ENCODE results near the gene PSG6. TPM values are rescaled to one million over a fixed set of nuclear protein-coding genes. Genes with fewer than 3 reads are reported as not detected.
"Not testable (repeated sequence)": the region's sequence is repeated elsewhere in the genome, so short reads cannot be mapped to it uniquely, and the experiment has no call there.

Gene PSG6
- total RNA-seq, 2 experiments from 2014 or later, result 0.06 TPM; not detected in 1

DNA sequence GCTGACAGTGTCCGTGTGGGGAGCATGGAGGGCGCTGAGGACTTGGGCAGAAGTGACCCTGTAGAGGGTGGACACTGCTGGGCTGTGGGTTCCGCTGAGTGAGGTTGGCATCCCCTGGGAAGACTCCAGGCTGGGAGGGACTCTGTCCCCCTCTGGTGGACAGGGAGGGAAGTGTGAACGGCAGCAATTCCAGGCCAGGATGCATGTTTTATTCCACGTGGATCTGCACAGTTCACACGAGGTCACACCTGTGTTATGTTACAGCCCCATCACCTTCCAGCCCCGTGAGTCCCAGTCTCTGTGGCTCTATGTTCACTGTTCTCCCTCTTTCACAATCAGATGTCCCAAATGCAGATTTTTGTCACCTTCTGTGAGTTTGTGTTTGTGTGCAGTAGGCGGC, 36.4 kb downstream of the PSG6 start:
- H3K27ac ChIP-seq (ENCODE audit: low read depth, low read length, poor library complexity, severe bottlenecking); intact Hi-C loops (cut with micrococcal nuclease; ENCODE audit: unreplicated experiment); POLR2A ChIA-PET; BruUV-seq (replicated peaks); CTCF ChIA-PET (ENCODE audit: unreplicated experiment); H3K36me3 ChIP-seq (ENCODE audit: insufficient read depth, low read length); H3K9me3 ChIP-seq (ENCODE audit: low read length); H3K4me1 ChIP-seq (ENCODE audit: insufficient read depth, low read length, poor library complexity, severe bottlenecking); H3K79me2 ChIP-seq (ENCODE audit: insufficient read depth, low read depth, low read length); H3K4me3 ChIP-seq (ENCODE audit: low read depth, low read length, poor library complexity, severe bottlenecking); H2AFZ ChIP-seq (ENCODE audit: low read length); H4K20me1 ChIP-seq (ENCODE audit: insufficient read depth, low read length); H3K4me2 ChIP-seq (ENCODE audit: low read length); H3K9me2 ChIP-seq (ENCODE audit: insufficient read depth, low read length); DNase-seq (ENCODE audit: low spot score): not testable (repeated sequence)
- TF ChIP-seq, protein P1, sequence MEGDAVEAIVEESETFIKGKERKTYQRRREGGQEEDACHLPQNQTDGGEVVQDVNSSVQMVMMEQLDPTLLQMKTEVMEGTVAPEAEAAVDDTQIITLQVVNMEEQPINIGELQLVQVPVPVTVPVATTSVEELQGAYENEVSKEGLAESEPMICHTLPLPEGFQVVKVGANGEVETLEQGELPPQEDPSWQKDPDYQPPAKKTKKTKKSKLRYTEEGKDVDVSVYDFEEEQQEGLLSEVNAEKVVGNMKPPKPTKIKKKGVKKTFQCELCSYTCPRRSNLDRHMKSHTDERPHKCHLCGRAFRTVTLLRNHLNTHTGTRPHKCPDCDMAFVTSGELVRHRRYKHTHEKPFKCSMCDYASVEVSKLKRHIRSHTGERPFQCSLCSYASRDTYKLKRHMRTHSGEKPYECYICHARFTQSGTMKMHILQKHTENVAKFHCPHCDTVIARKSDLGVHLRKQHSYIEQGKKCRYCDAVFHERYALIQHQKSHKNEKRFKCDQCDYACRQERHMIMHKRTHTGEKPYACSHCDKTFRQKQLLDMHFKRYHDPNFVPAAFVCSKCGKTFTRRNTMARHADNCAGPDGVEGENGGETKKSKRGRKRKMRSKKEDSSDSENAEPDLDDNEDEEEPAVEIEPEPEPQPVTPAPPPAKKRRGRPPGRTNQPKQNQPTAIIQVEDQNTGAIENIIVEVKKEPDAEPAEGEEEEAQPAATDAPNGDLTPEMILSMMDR (conservative IDR thresholded peaks at IDR 0.05; ENCODE audit: low read length), result peak; percentile 56

DNA sequence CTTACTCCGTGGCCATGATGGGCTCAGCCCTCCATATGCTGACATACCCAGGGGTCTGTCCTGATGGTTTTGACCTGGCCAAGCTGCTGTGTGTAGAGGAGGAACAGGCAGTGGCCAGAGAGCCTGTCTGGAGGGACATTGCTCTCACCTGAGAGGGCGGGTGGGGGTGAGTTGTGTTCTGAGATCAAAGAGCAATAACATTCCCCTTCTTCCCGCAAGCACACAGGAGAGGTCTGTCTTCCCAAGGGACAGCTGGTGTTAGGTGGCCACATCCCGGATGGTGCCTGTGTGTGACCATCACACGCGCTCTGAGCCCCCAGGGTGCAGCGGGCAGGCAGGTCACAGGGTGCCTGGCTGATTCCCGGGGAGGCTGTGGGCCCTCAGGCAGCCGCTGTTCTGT, 37.1 kb downstream of the PSG6 start:
- not testable (repeated sequence) for H4K20me1 ChIP-seq (ENCODE audit: insufficient read depth, low read length)

DNA sequence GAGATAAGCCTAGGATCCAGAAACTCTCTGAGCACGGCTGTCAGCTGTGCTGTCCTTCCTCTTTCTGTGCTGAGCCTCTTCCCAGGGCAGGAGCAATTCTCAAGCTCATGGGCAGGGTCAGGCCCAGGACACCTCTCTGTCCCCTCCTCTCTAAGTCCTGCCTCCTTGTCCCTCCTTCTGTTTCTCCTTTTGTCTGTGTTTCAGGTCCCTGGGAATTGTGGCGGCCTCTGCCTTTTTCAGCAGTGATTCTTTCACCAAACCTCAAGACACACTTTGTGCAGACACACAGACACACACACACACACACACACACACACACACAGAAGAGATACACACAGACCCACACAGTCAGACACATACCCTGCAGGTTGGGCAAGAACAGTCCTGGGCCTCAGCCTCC, 38.1 kb downstream of the PSG6 start, which contains the start of gene PSG1:
TSS of gene PSG1 (minus strand) at position 101 of the 400 bp plus-strand sequence. CDS start 132 bp downstream, outside the sequence.
- intact Hi-C loops (cut with micrococcal nuclease; ENCODE audit: unreplicated experiment), result no loop called here
- H3K9me3 ChIP-seq (ENCODE audit: low read length), result no peaks in the 10 kb centered on the region
- TF ChIP-seq, protein P1 (conservative IDR thresholded peaks at IDR 0.05; ENCODE audit: low read length), result no peak
- no peak for TF ChIP-seq EZH2phosphoT487 (IDR thresholded peaks at IDR 0.05; ENCODE audit: borderline replicate concordance, low read depth, low read length)
- POLR2A ChIA-PET, result no interaction called here
- no peak within 1 kb of the TSS for H2AFZ ChIP-seq (ENCODE audit: low read length)
- no peak within 1 kb of the TSS for H3K4me2 ChIP-seq (ENCODE audit: low read length)
- H3K27ac ChIP-seq (ENCODE audit: low read depth, low read length, poor library complexity, severe bottlenecking), result no peak within 1 kb of the TSS
- no peaks in the 10 kb centered on the region for H3K4me1 ChIP-seq (ENCODE audit: insufficient read depth, low read length, poor library complexity, severe bottlenecking)
- no peaks in the 10 kb centered on the region for H4K20me1 ChIP-seq (ENCODE audit: insufficient read depth, low read length)
- CTCF ChIA-PET (ENCODE audit: unreplicated experiment), result no interaction called here
- H3K79me2 ChIP-seq (ENCODE audit: insufficient read depth, low read depth, low read length), result no peaks in the 10 kb centered on the region
- no peaks in the 10 kb centered on the region for H3K36me3 ChIP-seq (ENCODE audit: insufficient read depth, low read length)
- no peaks in the 10 kb centered on the region for H3K9me2 ChIP-seq (ENCODE audit: insufficient read depth, low read length)
- no peak for DNase-seq (ENCODE audit: low spot score)
- no TSS peak for BruUV-seq (replicated peaks)
- no peak within 1 kb of the TSS for H3K4me3 ChIP-seq (ENCODE audit: low read depth, low read length, poor library complexity, severe bottlenecking)

More for the DNA sequence above, 37.1 kb downstream of the PSG6 start:
- H3K27ac ChIP-seq (ENCODE audit: low read depth, low read length, poor library complexity, severe bottlenecking); H3K9me3 ChIP-seq (ENCODE audit: low read length); DNase-seq (ENCODE audit: low spot score); intact Hi-C loops (cut with micrococcal nuclease; ENCODE audit: unreplicated experiment); H3K4me1 ChIP-seq (ENCODE audit: insufficient read depth, low read length, poor library complexity, severe bottlenecking); H3K79me2 ChIP-seq (ENCODE audit: insufficient read depth, low read depth, low read length); BruUV-seq (replicated peaks); H3K36me3 ChIP-seq (ENCODE audit: insufficient read depth, low read length); POLR2A ChIA-PET; H2AFZ ChIP-seq (ENCODE audit: low read length); CTCF ChIA-PET (ENCODE audit: unreplicated experiment); H3K9me2 ChIP-seq (ENCODE audit: insufficient read depth, low read length); H3K4me3 ChIP-seq (ENCODE audit: low read depth, low read length, poor library complexity, severe bottlenecking); H3K4me2 ChIP-seq (ENCODE audit: low read length): not testable (repeated sequence)

DNA sequence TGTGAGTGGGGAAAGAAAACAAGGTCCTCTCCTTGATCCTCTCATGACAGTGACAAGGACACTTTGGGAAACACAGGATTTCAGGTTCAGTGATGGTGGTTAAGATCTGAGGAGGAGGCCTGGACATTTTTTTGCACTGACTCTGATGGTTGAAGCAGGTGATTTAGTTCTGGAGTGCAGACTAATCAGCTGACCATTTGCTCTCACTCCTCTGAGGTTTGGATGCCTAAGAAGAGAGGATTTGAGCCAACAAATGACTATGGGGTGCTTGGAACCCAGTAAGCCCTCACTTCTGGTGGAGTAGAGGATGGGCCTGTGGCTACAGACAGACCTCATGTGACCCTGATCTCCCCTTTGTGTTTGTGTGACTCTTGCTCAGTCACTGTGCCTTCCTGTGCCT, 41.1 kb downstream of the PSG6 start:
- H3K27ac ChIP-seq (ENCODE audit: low read depth, low read length, poor library complexity, severe bottlenecking); H3K9me2 ChIP-seq (ENCODE audit: insufficient read depth, low read length); CTCF ChIA-PET (ENCODE audit: unreplicated experiment); H3K9me3 ChIP-seq (ENCODE audit: low read length); H2AFZ ChIP-seq (ENCODE audit: low read length); H4K20me1 ChIP-seq (ENCODE audit: insufficient read depth, low read length); H3K4me2 ChIP-seq (ENCODE audit: low read length); H3K4me3 ChIP-seq (ENCODE audit: low read depth, low read length, poor library complexity, severe bottlenecking); H3K79me2 ChIP-seq (ENCODE audit: insufficient read depth, low read depth, low read length); intact Hi-C loops (cut with micrococcal nuclease; ENCODE audit: unreplicated experiment); H3K4me1 ChIP-seq (ENCODE audit: insufficient read depth, low read length, poor library complexity, severe bottlenecking); DNase-seq (ENCODE audit: low spot score); BruUV-seq (replicated peaks); POLR2A ChIA-PET; H3K36me3 ChIP-seq (ENCODE audit: insufficient read depth, low read length): not testable (repeated sequence)

GRCh38 chr19:42875881-42876280, 41.8 kb downstream of the PSG6 start:
- H3K9me2 ChIP-seq (ENCODE audit: insufficient read depth, low read length); H4K20me1 ChIP-seq (ENCODE audit: insufficient read depth, low read length); H3K27ac ChIP-seq (ENCODE audit: low read depth, low read length, poor library complexity, severe bottlenecking); H3K4me3 ChIP-seq (ENCODE audit: low read depth, low read length, poor library complexity, severe bottlenecking); DNase-seq (ENCODE audit: low spot score); BruUV-seq (replicated peaks); H3K4me1 ChIP-seq (ENCODE audit: insufficient read depth, low read length, poor library complexity, severe bottlenecking); H3K4me2 ChIP-seq (ENCODE audit: low read length); CTCF ChIA-PET (ENCODE audit: unreplicated experiment); POLR2A ChIA-PET; H3K79me2 ChIP-seq (ENCODE audit: insufficient read depth, low read depth, low read length); H3K36me3 ChIP-seq (ENCODE audit: insufficient read depth, low read length); intact Hi-C loops (cut with micrococcal nuclease; ENCODE audit: unreplicated experiment); H2AFZ ChIP-seq (ENCODE audit: low read length); H3K9me3 ChIP-seq (ENCODE audit: low read length): not testable (repeated sequence)
